NCI-H748 treated with DMSO at 0.1 percent for 48 hours (cell line): Measurements from ENCODE around the gene PRPS2.
A peak's percentile ranks its signal among the peaks of the same experiment; 100 is the strongest.

Experiments used
- DNase-seq: peaks from one replicate; lab custom pipeline; 2025; lab: John Stamatoyannopoulos, UW

The PRPS2 gene

GRCh38 chrX:12791257-12792228, at the start of gene PRPS2:
TSS of gene PRPS2 (plus strand) at chrX:12791412. CDS start at chrX:12791498, 86 bp downstream.
- DNase-seq = peak; percentile 35

GRCh38 chrX:12741416-12741815, 49.8 kb upstream of the PRPS2 start:
- DNase-seq = no peak

- DNase-seq = no peak
Measured at GRCh38 chrX:12747433-12747832, 43.8 kb upstream of the PRPS2 start.

GRCh38 chrX:12751887-12752286, 39.3 kb upstream of the PRPS2 start:
- DNase-seq = no peak

GRCh38 chrX:12753366-12753765, 37.8 kb upstream of the PRPS2 start:
- no peak for DNase-seq

GRCh38 chrX:12758291-12758690, 32.9 kb upstream of the PRPS2 start:
- no peak for DNase-seq

GRCh38 chrX:12767856-12768255, 23.4 kb upstream of the PRPS2 start:
- peak; percentile 73 for DNase-seq

GRCh38 chrX:12768491-12768890, 22.7 kb upstream of the PRPS2 start:
- no peak for DNase-seq

- peak; percentile 43 for DNase-seq
Measured at GRCh38 chrX:12770440-12770839, 20.8 kb upstream of the PRPS2 start.

- no peak for DNase-seq
Measured at GRCh38 chrX:12771445-12772069, 19.7 kb upstream of the PRPS2 start.

GRCh38 chrX:12777670-12778069, 13.5 kb upstream of the PRPS2 start:
- DNase-seq = no peak

- DNase-seq = no peak
Measured at GRCh38 chrX:12779534-12779933, 11.7 kb upstream of the PRPS2 start.

GRCh38 chrX:12788645-12789044, 2.6 kb upstream of the PRPS2 start:
- DNase-seq = no peak

GRCh38 chrX:12789976-12790375, 1.2 kb upstream of the PRPS2 start:
- no peak for DNase-seq

- DNase-seq = peak; percentile 9
Measured at GRCh38 chrX:12790885-12791256, 341 bp upstream of the PRPS2 start.

GRCh38 chrX:12792711-12793110, 1.5 kb downstream of the PRPS2 start:
- DNase-seq = no peak

- no peak for DNase-seq
Measured at GRCh38 chrX:12794654-12795053, 3.4 kb downstream of the PRPS2 start.

GRCh38 chrX:12798601-12799000, 7.4 kb downstream of the PRPS2 start:
- DNase-seq = no peak

- no peak for DNase-seq
Measured at GRCh38 chrX:12799118-12799517, 7.9 kb downstream of the PRPS2 start.

- DNase-seq = no peak
Measured at GRCh38 chrX:12802741-12803140, 11.5 kb downstream of the PRPS2 start.

GRCh38 chrX:12804655-12805054, 13.4 kb downstream of the PRPS2 start:
- no peak for DNase-seq

- no peak for DNase-seq
Measured at GRCh38 chrX:12805333-12805732, 14.1 kb downstream of the PRPS2 start.

- no peak for DNase-seq
Measured at GRCh38 chrX:12811658-12812057, 20.4 kb downstream of the PRPS2 start.
